Measurements from ENCODE around the gene ESR2. TPM values are rescaled to one million over a fixed set of nuclear protein-coding genes. Genes with fewer than 3 reads are reported as not detected.

ESR2 gene
- total and polyA plus RNA-seq, 4 donors, result 0.11 to 3.4 (median 0.37) TPM

- 93% methylated on average over 3 of the region's 3 CpGs for WGBS, 2 donors
- Histone ChIP-seq H3K4me1 (ENCODE audit: control insufficient read depth in 5 of 5, insufficient read depth in 5 of 5, low read length in 5 of 5) (no peaks in the 10 kb centered on the region), H3K9me3 (ENCODE audit: control insufficient read depth in 4 of 4, insufficient read depth in 3 of 4, low read length in 3 of 4) (peaks cover 0 to 2% (median 0%) of the 10 kb centered on the region in 4 donors), H3K9ac (ENCODE audit: insufficient read depth in 1 of 2, low read length in 2 of 2) (no peak overlapping the region), H3K4me3 (no peak overlapping the region), H3K27me3 (ENCODE audit: control insufficient read depth in 3 of 3, insufficient read depth in 3 of 3, low read length in 2 of 3) (no peaks in the 10 kb centered on the region), H3K36me3 (ENCODE audit: control insufficient read depth in 4 of 4, insufficient read depth in 4 of 4, low read length in 4 of 4) (peaks cover 6 to 24% (median 17%) of the 10 kb centered on the region in 4 donors), H3K27ac (ENCODE audit: low read depth in 1 of 2, low read length in 1 of 2) (no peak overlapping the region)
- TF ChIP-seq CTCF (IDR thresholded peaks at IDR 0.05; ENCODE audit: control extremely low read depth, extremely low read depth), result no peak
- no peak for ATAC-seq (ENCODE audit: insufficient read depth, low FRiP score)
- DNase-seq, result no peak
These were observed 134.6 kb downstream of the ESR2 start for GRCh38 chr14:64159588-64159987.

- WGBS, 2 donors, result 77 to 86% methylated on average over 2 of the region's 2 CpGs
- ATAC-seq (ENCODE audit: insufficient read depth, low FRiP score) (no peak), DNase-seq (no peak)
- H3K4me3 ChIP-seq, result no peak overlapping the region
- H3K27ac ChIP-seq (ENCODE audit: low read depth in 1 of 2, low read length in 1 of 2), result no peak overlapping the region
- no peaks in the 10 kb centered on the region for H3K4me1 ChIP-seq (ENCODE audit: control insufficient read depth in 5 of 5, insufficient read depth in 5 of 5, low read length in 5 of 5)
- peaks cover 0 to 2% (median 0%) of the 10 kb centered on the region in 4 donors for H3K9me3 ChIP-seq (ENCODE audit: control insufficient read depth in 4 of 4, insufficient read depth in 3 of 4, low read length in 3 of 4)
- H3K27me3 ChIP-seq (ENCODE audit: control insufficient read depth in 3 of 3, insufficient read depth in 3 of 3, low read length in 2 of 3), result no peaks in the 10 kb centered on the region
- no peak for TF ChIP-seq CTCF (IDR thresholded peaks at IDR 0.05; ENCODE audit: control extremely low read depth, extremely low read depth)
- H3K36me3 ChIP-seq (ENCODE audit: control insufficient read depth in 4 of 4, insufficient read depth in 4 of 4, low read length in 4 of 4), result peaks cover 6 to 21% (median 18%) of the 10 kb centered on the region in 4 donors
- no peak overlapping the region for H3K9ac ChIP-seq (ENCODE audit: insufficient read depth in 1 of 2, low read length in 2 of 2)
These were observed 135.6 kb downstream of the ESR2 start for GRCh38 chr14:64158608-64159007.

GRCh38 chr14:64149921-64150320 is 144.2 kb downstream of the ESR2 start:
- no peak for TF ChIP-seq CTCF (IDR thresholded peaks at IDR 0.05; ENCODE audit: control extremely low read depth, extremely low read depth)
- Histone ChIP-seq H3K9me3 (ENCODE audit: control insufficient read depth in 4 of 4, insufficient read depth in 3 of 4, low read length in 3 of 4) (no peaks in the 10 kb centered on the region), H3K4me3 (no peak overlapping the region), H3K27ac (ENCODE audit: low read depth in 1 of 2, low read length in 1 of 2) (no peak overlapping the region), H3K9ac (ENCODE audit: insufficient read depth in 1 of 2, low read length in 2 of 2) (no peak overlapping the region), H3K27me3 (ENCODE audit: control insufficient read depth in 3 of 3, insufficient read depth in 3 of 3, low read length in 2 of 3) (no peaks in the 10 kb centered on the region), H3K4me1 (ENCODE audit: control insufficient read depth in 5 of 5, insufficient read depth in 5 of 5, low read length in 5 of 5) (peaks cover 0 to 11% (median 6%) of the 10 kb centered on the region in 5 donors), H3K36me3 (ENCODE audit: control insufficient read depth in 4 of 4, insufficient read depth in 4 of 4, low read length in 4 of 4) (peaks cover 9 to 16% (median 13%) of the 10 kb centered on the region in 4 donors)
- ATAC-seq (ENCODE audit: insufficient read depth, low FRiP score) (no peak), DNase-seq (no peak)
- WGBS, 2 donors, result 75 to 81% methylated on average over 8 of the region's 8 CpGs

All from lung (tissue), 12 donors.